H1 (cell line): ENCODE results near the gene SPATA13. TPM values are rescaled to one million over a fixed set of nuclear protein-coding genes. Genes with fewer than 3 reads are reported as not detected.

Experiments used
- CTCF ChIA-PET: fragments of 300-600 bp; sonication (Branson Sonifier 250); formaldehyde crosslinking; loops from one replicate; lab custom pipeline; 2021; ENCODE audit not compliant: partially characterized antibody; lab: Charles Lee
- POLR2A ChIA-PET: fragments of 300-600 bp; sonication (Branson Sonifier 250); formaldehyde crosslinking; loops from one replicate; lab custom pipeline; 2021; ENCODE audit warnings: inconsistent platforms; ENCODE audit not compliant: partially characterized antibody; lab: Charles Lee
- DNase-seq, 2 experiments: peaks; one replicate each; pipeline versions ENCODE4 v3.0.0 to v3.0.0-alpha.2; 2010 to 2022; ENCODE audit warnings: low spot score in 2 of 2, low read depth in 1 of 2, mixed read lengths in 1 of 2
- FAIRE-seq: peaks from 2 replicates; lab custom pipeline; 2011; peaks lifted over from hg19 to GRCh38; lab: Jason Lieb, UNC
- H2AFZ ChIP-seq: 2 replicates; pipeline ENCODE4 v1.8.1; 2012; ENCODE audit warnings: low read length, inconsistent platforms
- H2AK5ac ChIP-seq: 2 replicates; pipeline ENCODE4 v1.6.1; 2013; ENCODE audit warnings: low read depth, low read length
- H2BK120ac ChIP-seq: replicated peaks from 2 replicates; pipeline ENCODE3; 2013; ENCODE audit warnings: low read depth, low read length, inconsistent platforms
- H2BK12ac ChIP-seq: 2 replicates; pipeline ENCODE4 v1.6.1; 2013; ENCODE audit warnings: low read depth, low read length
- H2BK15ac ChIP-seq: 2 replicates; pipeline ENCODE4 v1.6.1; 2013; ENCODE audit warnings: low read length
- H2BK20ac ChIP-seq: 2 replicates; pipeline ENCODE4 v1.6.1; 2013; ENCODE audit warnings: low read length
- H2BK5ac ChIP-seq: 2 replicates; pipeline ENCODE4 v1.6.1; 2013; ENCODE audit warnings: low read depth, low read length
- H3K14ac ChIP-seq: 2 replicates; pipeline ENCODE4 v1.6.1; 2013; ENCODE audit warnings: inconsistent platforms; ENCODE audit not compliant: insufficient read length
- H3K18ac ChIP-seq: 2 replicates; pipeline ENCODE4 v1.6.1; 2013; ENCODE audit warnings: low read length; ENCODE audit errors: extremely low read depth
- H3K23ac ChIP-seq: 2 replicates; pipeline ENCODE4 v1.6.1; 2013; ENCODE audit warnings: inconsistent platforms; ENCODE audit not compliant: insufficient read length
- H3K23me2 ChIP-seq: 2 replicates; pipeline ENCODE4 v1.6.1; 2013; ENCODE audit warnings: low read depth, low read length
- H3K27ac ChIP-seq: 2 replicates; pipeline ENCODE4 v1.6.1; 2011; ENCODE audit warnings: low read depth, low read length, inconsistent platforms
- H3K27me3 ChIP-seq, 4 experiments: replicated peaks in 1 of 4; 1 replicate in 1 of 4; 2 replicates in 3 of 4; pipeline versions ENCODE4 v1.6.1 to v1.8.1; 2011 to 2013; ENCODE audit warnings: low read length in 3 of 4, mild to moderate bottlenecking in 3 of 4, inconsistent platforms in 2 of 4, mixed read lengths in 2 of 4, moderate library complexity in 1 of 4; ENCODE audit not compliant: control insufficient read depth in 3 of 4, insufficient read depth in 3 of 4; ENCODE audit errors: extremely low read depth in 1 of 4
- H3K36me3 ChIP-seq, 4 experiments: 2 replicates each; pipeline versions ENCODE4 v1.6.1 to v1.8.1; 2011 to 2013; ENCODE audit warnings: mild to moderate bottlenecking in 4 of 4, low read length in 3 of 4, moderate library complexity in 2 of 4, control low read depth in 1 of 4, inconsistent platforms in 1 of 4; ENCODE audit not compliant: insufficient read depth in 4 of 4, control insufficient read depth in 2 of 4
- H3K4ac ChIP-seq: replicated peaks from 2 replicates; pipeline ENCODE3; 2013; ENCODE audit warnings: low read length, low read depth, mixed read lengths, inconsistent platforms; ENCODE audit not compliant: insufficient read length
- H3K4me1 ChIP-seq, 4 experiments: replicated peaks in 1 of 4; 1 replicate in 1 of 4; 2 replicates in 3 of 4; pipeline versions ENCODE4 v1.6.1 to v1.8.1; 2011 to 2013; ENCODE audit warnings: low read length in 3 of 4, inconsistent platforms in 2 of 4, mixed read lengths in 1 of 4; ENCODE audit not compliant: insufficient read depth in 4 of 4, control insufficient read depth in 3 of 4
- H3K4me2 ChIP-seq, 2 experiments: 2 replicates each; pipeline versions ENCODE4 v1.6.1 to v1.8.1; 2011 to 2013; ENCODE audit warnings: low read depth in 2 of 2, low read length in 2 of 2, control low read depth in 1 of 2, inconsistent platforms in 1 of 2, mild to moderate bottlenecking in 1 of 2; ENCODE audit not compliant: insufficient read depth in 1 of 2
- H3K4me3 ChIP-seq, 4 experiments: fragments of 200-600, 300-600 bp in 1 of 4; sonication (generic), shearing (Covaris generic), sonication (Bioruptor Twin) in 1 of 4; 2 replicates each; pipeline versions ENCODE4 v1.5.1 to v1.8.1; 2011 to 2016; ENCODE audit warnings: low read length in 4 of 4, low read depth in 3 of 4, control low read depth in 2 of 4, inconsistent platforms in 2 of 4, mild to moderate bottlenecking in 2 of 4, mixed read lengths in 1 of 4, moderate library complexity in 1 of 4; ENCODE audit not compliant: insufficient read depth in 2 of 4; ENCODE audit errors: extremely low read depth in 1 of 4
- H3K56ac ChIP-seq: replicated peaks from 2 replicates; pipeline ENCODE3; 2013; ENCODE audit warnings: low read depth, mild to moderate bottlenecking, mixed read lengths, low read length, inconsistent platforms; ENCODE audit not compliant: insufficient read length
- H3K79me1 ChIP-seq: 2 replicates; pipeline ENCODE4 v1.6.1; 2013; ENCODE audit warnings: low read depth, low read length, control low read depth
- H3K79me2 ChIP-seq, 2 experiments: 2 replicates each; pipeline versions ENCODE4 v1.6.1 to v1.8.1; 2012 to 2013; ENCODE audit warnings: low read length in 2 of 2, mild to moderate bottlenecking in 2 of 2, inconsistent platforms in 1 of 2; ENCODE audit not compliant: insufficient read depth in 2 of 2, control insufficient read depth in 1 of 2
- H3K9ac ChIP-seq, 4 experiments: replicated peaks in 1 of 4; 1 replicate in 1 of 4; 2 replicates in 3 of 4; pipeline versions ENCODE4 v1.6.1 to v1.8.1; 2011 to 2013; ENCODE audit warnings: low read depth in 3 of 4, low read length in 3 of 4, control low read depth in 2 of 4, mild to moderate bottlenecking in 2 of 4, moderate library complexity in 2 of 4, inconsistent platforms in 1 of 4; ENCODE audit errors: extremely low read depth in 1 of 4
- H3K9me3 ChIP-seq, 2 experiments: 2 replicates each; pipeline versions ENCODE4 v1.6.1 to v1.8.1; 2012 to 2013; ENCODE audit warnings: mild to moderate bottlenecking in 2 of 2, moderate library complexity in 2 of 2, control low read depth in 1 of 2, inconsistent platforms in 1 of 2, low read depth in 1 of 2, low read length in 1 of 2, mixed read lengths in 1 of 2; ENCODE audit not compliant: insufficient read depth in 2 of 2
- H4K20me1 ChIP-seq, 2 experiments: replicated peaks in 1 of 2; 2 replicates each; pipeline versions ENCODE3 to v1.8.1; 2011 to 2013; ENCODE audit warnings: inconsistent platforms in 2 of 2, low read length in 2 of 2, mild to moderate bottlenecking in 1 of 2; ENCODE audit not compliant: insufficient read depth in 2 of 2, control insufficient read depth in 1 of 2
- H4K5ac ChIP-seq: 2 replicates; pipeline ENCODE4 v1.6.1; 2013; ENCODE audit warnings: low read length, low read depth, mixed read lengths, inconsistent platforms; ENCODE audit not compliant: insufficient read length
- H4K8ac ChIP-seq: 2 replicates; pipeline ENCODE4 v1.8.0; 2013; ENCODE audit warnings: mild to moderate bottlenecking, moderate library complexity, low read length, inconsistent platforms; ENCODE audit not compliant: insufficient read depth; ENCODE audit errors: extremely low read depth
- H4K91ac ChIP-seq: replicated peaks from 2 replicates; pipeline ENCODE3; 2013; ENCODE audit warnings: low read length, mixed read lengths, inconsistent platforms; ENCODE audit not compliant: insufficient read length
- GABPA ChIP-seq: IDR thresholded peaks from 2 replicates; pipeline ENCODE4 v1.6.1; 2011; ENCODE audit warnings: mild to moderate bottlenecking, low read length, moderate library complexity, borderline replicate concordance; ENCODE audit not compliant: insufficient read depth
- PHF8 ChIP-seq: fragments of 200-600 bp; sonication (generic); conservative IDR thresholded peaks from 2 replicates; pipeline ENCODE4 v1.7.1; 2012; ENCODE audit warnings: low read depth, mild to moderate bottlenecking, inconsistent platforms, low read length, moderate library complexity
- RBBP5 ChIP-seq: IDR thresholded peaks from 2 replicates; pipeline ENCODE4 v1.7.1; 2012; ENCODE audit warnings: low read depth, mild to moderate bottlenecking, inconsistent platforms, low read length, moderate library complexity, borderline replicate concordance
- RFX5 ChIP-seq: IDR thresholded peaks from 2 replicates; pipeline ENCODE4 v1.6.1; 2011; ENCODE audit warnings: low read depth, low read length, improper control_type of control experiment, borderline replicate concordance
- SAP30 ChIP-seq: fragments of 300-600 bp; sonication (generic); IDR thresholded peaks from 2 replicates; pipeline ENCODE4 v1.7.1; 2012; ENCODE audit warnings: low read length, moderate library complexity, mild to moderate bottlenecking, inconsistent platforms; ENCODE audit not compliant: insufficient read depth, insufficient replicate concordance
- SP2 ChIP-seq: IDR thresholded peaks from 2 replicates; pipeline ENCODE4 v1.6.1; 2012; ENCODE audit warnings: mild to moderate bottlenecking, low read length, inconsistent platforms
- TAF1 ChIP-seq: IDR thresholded peaks from 2 replicates; pipeline ENCODE4 v1.6.1; 2011; ENCODE audit warnings: mild to moderate bottlenecking, low read depth, low read length
- YY1 ChIP-seq: IDR thresholded peaks from 2 replicates; pipeline ENCODE4 v1.6.1; 2011; ENCODE audit warnings: low read depth, mild to moderate bottlenecking, low read length
- ZNF274 ChIP-seq: IDR thresholded peaks from 2 replicates; pipeline ENCODE4 v1.7.0; 2012; ENCODE audit warnings: low read length, borderline replicate concordance; ENCODE audit errors: extremely low read depth
- WGBS, 2 experiments: shearing (Covaris generic) in 1 of 2; methylation state at CpG; one replicate each; pipeline versions ENCODE4 v1.1.6 to v1.1.7; 2013 to 2015; ENCODE audit warnings: low lambda C conversion rate in 2 of 2, mixed read lengths in 2 of 2, inconsistent platforms in 1 of 2, low coverage in 1 of 2, missing lambda C conversion rate in 1 of 2; ENCODE audit not compliant: insufficient replicate concordance in 2 of 2, insufficient coverage in 1 of 2, insufficient read length in 1 of 2; ENCODE audit errors: extremely low coverage in 1 of 2, missing lambda C conversion rate in 1 of 2; 5-methylcytosine and 5-hydroxymethylcytosine counted together
- polyA plus RNA-seq, 7 experiments: library from polyadenylated mRNA; depleted of rRNA in 3 of 7; stranded (reverse) in 5 of 7; unstranded in 2 of 7; fragments of >200 nt in 5 of 7; fragments of 200-250 nt in 2 of 7; gene quantifications; 1 replicate in 5 of 7; 2 replicates in 1 of 7; 4 replicates in 1 of 7; pipeline versions ENCODE4 v1.2.1 to v1.2.3, GENCODE V29; 2011 to 2013; ENCODE audit warnings: missing spikeins in 2 of 7, mixed read lengths in 2 of 7
- total RNA-seq: library from RNA; stranded (reverse); fragmentation: NEBNext Ultra II Directional; extraction: Animal tissue kit (Norgen Biotek cat#: 25700); gene quantifications from 2 replicates; pipeline ENCODE4 v1.2.1, GENCODE V29; 2021
- TF ChIP-seq, protein P1 (sequence below), 3 experiments: IDR thresholded peaks; 1 replicate in 2 of 3; 2 replicates in 1 of 3; pipeline versions ENCODE4 v1.5.1 to v1.6.1; 2011; ENCODE audit warnings: low read length in 3 of 3, mild to moderate bottlenecking in 3 of 3, inconsistent platforms in 2 of 3, low read depth in 1 of 3, moderate library complexity in 1 of 3; ENCODE audit not compliant: insufficient read depth in 1 of 3; ENCODE audit errors: control extremely low read depth in 1 of 3
- TF ChIP-seq, protein P2 (sequence below): IDR thresholded peaks from 2 replicates; pipeline ENCODE4 v1.6.1; 2012; ENCODE audit warnings: inconsistent platforms

SPATA13 gene
- total and polyA plus RNA-seq, 2 of the 8 experiments (the other 6 are each of a cell fraction or from before 2014, with no cell fraction given) = 12.6 to 30.9 TPM

DNA sequence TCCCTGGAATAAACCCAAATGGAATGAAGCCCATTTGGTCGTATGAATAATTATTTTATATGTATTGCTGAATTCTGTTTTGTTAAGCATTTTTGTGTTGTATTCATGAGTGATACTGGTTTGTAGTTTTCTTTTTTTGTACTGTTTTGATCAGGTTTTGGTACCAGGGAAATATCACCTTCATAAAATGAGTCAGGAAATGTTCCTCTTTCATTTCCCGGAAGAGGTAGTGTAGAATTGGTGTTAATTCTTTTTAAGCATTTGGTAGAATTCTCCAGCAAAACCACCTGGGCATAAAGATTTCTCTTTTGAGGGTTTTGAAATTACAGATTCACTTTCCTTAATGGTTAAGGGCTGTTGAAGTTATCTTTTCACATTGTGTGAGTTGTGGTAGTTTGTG is 13.3 kb downstream of the SPATA13 start:
- H3K27me3 ChIP-seq = peaks cover 0 to 2% (median 0%) of the 10 kb centered on the region in 4 experiments; a peak in 1 of 7 replicates
- H4K8ac ChIP-seq = no peak overlapping the region
- DNase-seq (no peak), FAIRE-seq (peak; percentile 36)
- no peak overlapping the region for H3K14ac ChIP-seq
- H3K23ac ChIP-seq = no peak overlapping the region
- no peak overlapping the region for H3K18ac ChIP-seq
- peaks cover 0 to 4% (median 0%) of the 10 kb centered on the region in 4 experiments; a peak in 1 of 7 replicates for H3K4me1 ChIP-seq
- H3K4me2 ChIP-seq = no peak overlapping the region
- no peak overlapping the region for H3K9ac ChIP-seq
- H2BK20ac ChIP-seq = no peak overlapping the region
- H3K27ac ChIP-seq = no peak overlapping the region
- no peak overlapping the region for H2BK5ac ChIP-seq
- no peak overlapping the region for H4K5ac ChIP-seq
- H2BK15ac ChIP-seq = no peak overlapping the region
- peaks cover 5 to 92% of the 10 kb centered on the region in 2 experiments; a peak in 3 of 4 replicates for H3K79me2 ChIP-seq
- no peaks in the 10 kb centered on the region for H3K9me3 ChIP-seq
- POLR2A ChIA-PET = no interaction called here
- no peak overlapping the region for H2AFZ ChIP-seq
- H3K79me1 ChIP-seq = peaks cover 8% of the 10 kb centered on the region
- H4K91ac ChIP-seq = no peak overlapping the region
- H3K23me2 ChIP-seq = no peaks in the 10 kb centered on the region
- H3K4me3 ChIP-seq = no peak overlapping the region
- no peak overlapping the region for H2BK120ac ChIP-seq
- H3K36me3 ChIP-seq = 0 out of 8 replicates have a peak, but pooled peaks cover 0 to 3% (median 0%) of the 10 kb centered on the region in 4 experiments
- no peak overlapping the region for H2BK12ac ChIP-seq
- CTCF ChIA-PET = no interaction called here
- peaks cover 0 to 5% of the 10 kb centered on the region in 2 experiments for H4K20me1 ChIP-seq
- H3K56ac ChIP-seq = no peak overlapping the region
- H2AK5ac ChIP-seq = no peak overlapping the region
- no peak overlapping the region for H3K4ac ChIP-seq
- 89% methylated on average over 2 of the region's 2 CpGs; no CpG with 5 or more reads in 1 of the 2 experiments for WGBS, 2 experiments
- TF ChIP-seq, protein P1, sequence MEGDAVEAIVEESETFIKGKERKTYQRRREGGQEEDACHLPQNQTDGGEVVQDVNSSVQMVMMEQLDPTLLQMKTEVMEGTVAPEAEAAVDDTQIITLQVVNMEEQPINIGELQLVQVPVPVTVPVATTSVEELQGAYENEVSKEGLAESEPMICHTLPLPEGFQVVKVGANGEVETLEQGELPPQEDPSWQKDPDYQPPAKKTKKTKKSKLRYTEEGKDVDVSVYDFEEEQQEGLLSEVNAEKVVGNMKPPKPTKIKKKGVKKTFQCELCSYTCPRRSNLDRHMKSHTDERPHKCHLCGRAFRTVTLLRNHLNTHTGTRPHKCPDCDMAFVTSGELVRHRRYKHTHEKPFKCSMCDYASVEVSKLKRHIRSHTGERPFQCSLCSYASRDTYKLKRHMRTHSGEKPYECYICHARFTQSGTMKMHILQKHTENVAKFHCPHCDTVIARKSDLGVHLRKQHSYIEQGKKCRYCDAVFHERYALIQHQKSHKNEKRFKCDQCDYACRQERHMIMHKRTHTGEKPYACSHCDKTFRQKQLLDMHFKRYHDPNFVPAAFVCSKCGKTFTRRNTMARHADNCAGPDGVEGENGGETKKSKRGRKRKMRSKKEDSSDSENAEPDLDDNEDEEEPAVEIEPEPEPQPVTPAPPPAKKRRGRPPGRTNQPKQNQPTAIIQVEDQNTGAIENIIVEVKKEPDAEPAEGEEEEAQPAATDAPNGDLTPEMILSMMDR (IDR thresholded peaks at IDR 0.05; ENCODE audit: control extremely low read depth in 1 of 3, insufficient read depth in 1 of 3, low read depth in 1 of 3, low read length in 3 of 3) = no peak
- TF ChIP-seq SP2 = no peak
- no peak for TF ChIP-seq TAF1
- TF ChIP-seq, protein P2, sequence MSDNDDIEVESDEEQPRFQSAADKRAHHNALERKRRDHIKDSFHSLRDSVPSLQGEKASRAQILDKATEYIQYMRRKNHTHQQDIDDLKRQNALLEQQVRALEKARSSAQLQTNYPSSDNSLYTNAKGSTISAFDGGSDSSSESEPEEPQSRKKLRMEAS = no peak
- TF ChIP-seq PHF8 = no peak
- TF ChIP-seq GABPA = no peak
- no peak for TF ChIP-seq RFX5
- no peak for TF ChIP-seq ZNF274
- TF ChIP-seq SAP30 = no peak
- TF ChIP-seq YY1 = no peak
- no peak for TF ChIP-seq RBBP5
